Stimulated activated CD8-positive, alpha-beta memory T cell treated with anti-CD3 and anti-CD28 coated beads, Interleukin-12 subunit alpha, Interleukin-12 subunit beta, amount 100 ng/mL, for 4 hours (primary cell): Measurements from ENCODE around the gene MYLK.

Experiments
- DNase-seq: peaks from one replicate; pipeline ENCODE4 v3.0.0-alpha.2; 2020; ENCODE audit warnings: low read depth

MYLK gene

DNA sequence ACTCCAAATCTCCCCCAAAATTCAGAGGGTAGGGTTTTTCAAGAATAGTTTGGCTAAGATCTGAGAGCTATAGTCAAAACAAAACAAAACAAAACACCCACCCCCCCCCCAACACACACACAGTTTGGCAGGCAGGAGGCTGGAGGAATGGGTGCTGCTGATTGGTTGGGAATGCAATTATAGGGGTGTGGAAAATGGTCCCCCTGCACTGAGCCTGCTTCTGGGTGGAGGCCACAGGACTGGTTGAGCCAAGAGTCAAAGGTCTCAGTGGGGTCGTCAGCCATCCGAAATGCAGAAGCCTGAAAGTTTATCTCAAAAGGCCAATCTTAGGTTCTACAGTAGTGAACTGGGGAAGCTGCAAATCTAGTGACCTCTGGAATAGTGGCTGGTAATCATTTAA lies 296.7 kb downstream of the MYLK start:
- DNase-seq, result no peak

DNA sequence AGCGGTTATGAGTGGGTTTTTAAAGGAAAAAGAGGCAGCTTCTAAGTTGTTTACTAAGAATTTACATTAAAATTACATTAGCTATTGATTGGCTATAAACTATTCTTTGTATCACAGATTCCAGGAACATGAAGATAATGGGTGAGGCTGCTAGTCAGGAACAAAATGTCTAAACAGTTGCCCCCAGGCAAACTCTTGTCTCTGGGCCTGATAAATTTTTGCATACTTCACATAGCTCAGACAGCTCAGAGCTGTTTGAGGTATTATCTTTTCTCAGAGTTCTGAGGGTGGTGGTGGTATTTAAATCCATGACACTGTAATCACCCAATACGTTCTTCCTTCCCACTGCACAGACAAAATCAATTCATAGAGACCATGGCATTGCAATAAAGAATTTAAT lies 297.2 kb downstream of the MYLK start:
- no peak for DNase-seq

DNA sequence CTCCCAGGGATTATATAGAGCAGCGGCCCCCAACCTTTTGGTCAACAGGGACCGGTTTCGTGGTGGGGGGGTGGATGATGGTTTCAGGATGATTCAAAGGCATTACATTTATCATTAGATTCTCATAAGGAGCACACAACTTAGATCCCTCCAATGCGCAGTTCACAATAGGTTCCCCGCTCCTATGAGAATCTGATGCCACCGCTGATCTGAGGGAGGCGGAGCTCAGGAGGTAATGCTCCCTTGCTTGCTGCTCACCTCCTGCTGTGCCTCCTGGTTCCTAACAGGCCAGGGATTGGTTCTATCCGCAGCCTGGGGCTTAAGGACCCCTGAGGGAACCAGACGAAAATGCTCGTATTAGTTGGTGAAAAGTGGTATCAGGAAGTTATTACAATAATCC lies 298.0 kb downstream of the MYLK start:
- no peak for DNase-seq

DNA sequence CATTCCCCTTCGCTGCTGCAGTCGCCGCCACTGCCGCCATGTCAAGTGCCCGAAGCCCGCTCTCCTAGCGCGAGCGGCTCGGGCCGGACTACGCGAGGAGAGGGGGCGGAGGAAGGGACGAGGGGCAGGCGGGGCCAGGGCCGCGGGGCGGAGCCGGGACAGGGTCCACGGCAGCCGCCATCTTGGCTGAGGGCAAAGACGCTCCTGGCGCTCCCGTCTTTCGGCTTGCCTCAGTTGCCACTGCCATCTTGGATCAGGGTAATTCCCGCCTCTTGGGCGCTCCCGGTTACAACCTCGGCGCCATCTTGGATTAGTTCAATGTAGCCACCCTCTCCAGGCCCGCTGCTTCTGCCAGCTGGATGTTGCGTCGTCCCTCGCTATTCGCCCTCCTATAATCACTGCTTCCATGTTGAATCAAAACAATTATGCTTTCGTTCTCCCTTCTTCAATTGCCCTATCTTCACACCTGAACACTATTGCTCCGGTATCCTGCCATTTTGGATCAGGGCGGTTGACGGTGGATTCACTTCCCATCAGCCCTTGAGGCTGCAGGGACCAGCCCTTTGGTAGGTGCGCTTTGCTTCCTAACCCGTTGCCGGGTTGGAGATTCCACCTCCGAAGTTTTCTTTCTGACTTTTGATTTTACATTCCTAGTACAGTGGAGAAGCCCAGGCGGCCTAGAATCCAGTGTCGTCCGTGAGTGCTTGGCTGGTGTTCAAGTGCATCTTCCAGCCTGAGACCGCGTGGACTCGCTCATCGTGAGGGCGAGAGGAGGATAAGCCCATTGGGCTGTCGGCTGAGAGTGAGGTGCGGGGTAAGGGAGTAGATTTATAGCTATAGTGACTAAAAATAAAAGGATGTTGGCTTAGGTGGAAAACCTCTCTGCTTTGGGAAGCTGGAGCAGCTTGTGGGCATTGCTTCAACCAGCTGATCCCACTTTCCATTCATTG lies 298.9 kb downstream of the MYLK start, which contains the start of gene HACD2:
HACD2 (minus strand) TSS at position 66 of the 950 bp plus-strand sequence; CDS start at position 40, 26 bp downstream.
- DNase-seq, result peak; percentile 91

DNA sequence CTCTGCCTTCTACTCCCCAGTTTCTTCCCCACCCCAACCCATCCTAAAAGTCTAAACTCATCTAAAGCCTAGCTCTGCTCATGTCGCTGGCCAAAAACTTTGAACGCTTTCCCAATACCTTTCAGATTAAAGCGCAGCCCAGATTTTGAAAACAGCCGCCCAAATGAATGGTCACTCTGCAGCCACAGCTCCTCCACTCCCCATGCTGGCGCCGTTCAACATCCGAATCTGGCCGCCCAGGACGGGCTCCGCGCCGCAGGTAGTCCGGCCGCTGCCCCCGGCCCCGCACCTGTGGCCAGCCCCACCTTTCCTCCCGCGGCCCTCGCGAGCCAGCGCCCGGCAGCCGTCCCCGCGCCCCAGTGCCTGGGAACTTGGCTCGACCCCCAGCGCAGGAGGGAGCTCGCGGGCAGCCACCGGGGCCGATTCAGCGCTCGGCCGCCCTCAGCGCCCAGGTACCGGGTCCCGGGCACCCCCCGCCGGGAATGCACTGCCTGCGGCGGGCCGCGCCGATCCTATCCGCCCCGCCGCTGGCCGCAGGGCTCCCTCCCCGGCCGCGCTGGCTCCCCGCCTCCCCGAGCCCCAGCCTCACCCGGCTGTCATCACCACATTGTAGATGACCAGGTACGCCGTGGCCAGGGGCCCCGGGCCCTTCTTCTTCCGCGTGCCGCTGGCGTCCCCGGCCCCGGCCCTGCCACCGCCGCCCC lies 299.7 kb downstream of the MYLK start:
- DNase-seq, result no peak

DNA sequence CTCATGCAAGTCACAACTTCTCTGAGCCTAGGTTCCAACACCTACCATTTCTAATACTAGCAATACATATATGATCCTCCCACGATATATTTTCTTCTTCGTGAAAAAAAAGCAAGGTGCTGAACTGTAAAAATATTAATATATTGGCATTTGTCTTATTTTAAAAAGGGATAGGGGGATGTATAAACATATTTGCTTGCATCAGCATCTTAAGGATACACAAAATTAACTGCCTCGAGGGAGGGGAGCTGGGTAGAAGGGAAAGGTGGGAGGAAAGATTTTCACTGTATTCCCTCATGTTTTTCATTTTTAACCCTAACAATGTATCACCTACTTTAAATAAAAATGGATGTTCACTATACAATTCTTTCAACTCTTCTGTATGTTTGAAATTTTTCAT lies 300.6 kb downstream of the MYLK start:
- DNase-seq, result no peak

DNA sequence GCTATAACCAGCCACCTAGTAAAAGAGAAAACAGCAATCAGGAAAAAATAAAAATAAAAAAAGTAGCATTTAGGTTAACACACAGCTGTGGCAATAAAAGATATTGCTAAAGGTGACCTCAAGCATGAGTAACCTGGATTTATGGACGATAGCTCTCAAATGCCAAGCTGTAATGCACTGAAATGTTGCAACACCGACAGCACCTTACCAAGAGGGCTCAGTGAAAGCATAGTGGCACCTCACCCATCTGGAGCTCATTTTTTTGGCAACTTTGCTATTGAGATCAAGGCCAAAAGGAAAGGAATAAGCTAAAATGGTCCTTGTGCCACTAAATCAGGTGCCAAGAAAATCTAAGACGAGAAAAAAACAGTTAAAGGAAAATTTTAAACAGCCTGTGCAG lies 301.8 kb downstream of the MYLK start:
- no peak for DNase-seq

DNA sequence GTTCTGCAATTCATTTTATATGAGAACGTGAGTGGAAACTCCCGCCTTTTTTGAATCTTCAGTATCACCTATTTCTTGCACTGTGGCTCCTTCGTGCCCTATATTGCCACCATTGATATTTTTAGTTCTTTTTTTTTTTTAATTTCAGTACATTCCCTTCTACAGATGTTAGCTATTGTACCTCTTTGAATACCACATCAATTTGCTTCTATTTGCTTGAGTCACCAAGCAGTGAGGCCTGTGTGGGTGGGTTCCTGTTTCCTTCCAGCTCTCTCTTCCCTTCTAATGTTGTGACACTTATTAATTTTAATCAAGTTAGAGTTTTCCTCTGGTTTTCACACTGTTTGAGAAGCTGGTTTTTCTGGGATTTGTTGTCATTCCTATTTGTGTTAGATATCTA lies 308.0 kb downstream of the MYLK start:
- no peak for DNase-seq

DNA sequence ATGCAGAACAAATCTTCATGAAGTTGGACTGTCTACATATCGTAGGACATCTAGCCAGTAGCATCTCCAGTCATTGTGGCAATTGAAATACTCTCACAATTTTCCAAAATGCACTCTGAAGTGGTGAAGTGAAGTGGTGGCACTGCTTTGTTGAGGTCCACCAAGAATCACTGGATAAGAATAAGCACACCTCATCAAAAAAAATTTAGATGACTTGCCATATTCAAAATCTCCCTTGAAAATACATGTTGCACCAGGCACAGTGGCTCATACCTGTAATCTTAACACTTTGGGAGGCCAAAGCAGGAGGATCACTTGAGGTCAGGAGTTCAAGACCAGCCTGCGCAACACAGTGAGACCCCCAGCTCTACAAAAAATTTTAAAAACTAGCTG lies 312.2 kb downstream of the MYLK start:
- DNase-seq, result no peak

DNA sequence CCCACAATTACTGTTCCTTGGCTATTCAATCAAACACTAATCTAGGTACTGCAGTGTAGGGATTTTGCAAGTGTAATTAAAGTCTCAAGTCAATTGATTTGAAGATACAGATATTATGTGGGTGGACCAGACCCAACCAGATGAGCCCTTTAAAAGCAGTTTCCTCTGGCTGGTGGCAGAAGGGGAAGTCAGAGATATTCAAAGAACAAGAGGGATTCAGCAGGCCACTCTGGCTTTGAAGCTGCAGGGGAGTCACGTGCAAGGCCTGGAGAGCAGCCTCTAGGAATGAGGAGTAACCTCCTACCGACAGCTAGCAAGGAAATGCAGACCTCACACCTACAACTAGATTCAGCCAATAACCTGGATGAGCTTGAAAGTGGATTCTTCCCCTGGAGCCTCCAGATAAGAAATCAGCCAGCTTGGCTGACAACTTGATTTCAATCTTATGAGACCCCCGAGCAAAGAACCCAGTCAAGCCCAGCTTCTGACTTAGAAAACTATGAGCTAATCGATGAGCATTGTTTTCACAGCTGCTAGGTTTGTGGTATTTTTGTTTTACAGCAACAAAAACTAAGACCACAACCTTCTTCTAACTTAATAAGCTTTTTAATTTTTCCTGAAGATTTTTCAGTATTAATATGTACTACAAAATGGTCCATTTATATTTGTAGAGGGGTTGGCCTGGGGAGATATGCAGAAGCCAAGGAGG lies 312.7 kb downstream of the MYLK start:
- no peak for DNase-seq

DNA sequence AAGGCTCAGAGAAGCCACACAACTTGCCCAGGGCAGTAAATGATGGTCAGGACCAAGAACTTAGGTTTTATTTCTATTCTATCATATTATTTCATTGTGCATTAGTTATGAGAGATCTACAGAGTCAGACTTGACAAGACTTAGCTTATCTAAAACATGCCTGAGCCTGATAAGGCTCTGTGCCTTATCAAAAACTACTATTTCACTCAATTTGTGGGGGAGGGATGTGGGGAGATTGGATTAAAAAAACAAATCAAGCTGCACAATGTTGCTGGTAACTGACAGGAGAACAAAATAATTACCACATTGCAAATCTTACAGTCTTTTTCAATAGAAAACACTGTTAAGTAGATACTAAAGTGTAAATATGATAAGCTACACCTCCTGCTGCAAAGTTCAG lies 315.3 kb downstream of the MYLK start:
- DNase-seq, result no peak

DNA sequence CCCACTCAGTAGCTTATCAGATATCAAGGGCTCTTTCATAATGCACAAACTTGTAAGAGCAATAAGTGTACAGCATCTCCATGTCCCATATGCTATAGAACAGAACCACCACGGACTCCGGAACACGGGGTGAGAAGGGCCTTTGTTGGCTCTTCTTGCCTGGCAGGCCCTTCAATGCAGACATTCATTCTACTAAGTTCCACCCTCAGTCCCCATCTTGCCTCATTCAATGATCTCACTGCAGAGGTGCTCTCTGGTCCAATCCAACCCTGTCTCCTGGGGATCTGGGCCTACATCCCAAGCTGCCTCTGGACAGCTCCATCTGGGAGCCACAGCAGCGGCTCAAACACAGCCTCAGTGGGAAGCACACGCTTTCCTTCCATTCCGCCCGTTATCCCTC lies 316.1 kb downstream of the MYLK start:
- DNase-seq, result no peak

DNA sequence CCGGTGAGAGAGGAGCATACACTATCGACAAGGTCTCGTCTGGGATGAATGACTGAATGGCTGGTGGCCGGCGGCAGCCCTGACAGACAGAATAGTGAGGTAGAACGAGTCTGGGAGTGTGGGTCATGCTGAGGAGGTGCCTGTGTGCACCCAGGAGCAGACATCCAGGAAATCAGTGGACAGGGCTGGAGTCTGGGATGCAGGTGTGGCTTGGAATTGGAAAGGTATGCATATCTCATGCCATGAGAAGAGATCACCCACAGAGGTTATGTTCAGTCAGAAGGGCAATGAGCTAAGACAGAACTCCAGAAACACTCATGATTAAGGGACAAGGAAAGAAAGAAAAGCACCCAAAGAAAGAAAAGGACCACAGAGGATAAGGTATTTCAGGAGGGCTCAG lies 320.1 kb downstream of the MYLK start:
- DNase-seq, result no peak

DNA sequence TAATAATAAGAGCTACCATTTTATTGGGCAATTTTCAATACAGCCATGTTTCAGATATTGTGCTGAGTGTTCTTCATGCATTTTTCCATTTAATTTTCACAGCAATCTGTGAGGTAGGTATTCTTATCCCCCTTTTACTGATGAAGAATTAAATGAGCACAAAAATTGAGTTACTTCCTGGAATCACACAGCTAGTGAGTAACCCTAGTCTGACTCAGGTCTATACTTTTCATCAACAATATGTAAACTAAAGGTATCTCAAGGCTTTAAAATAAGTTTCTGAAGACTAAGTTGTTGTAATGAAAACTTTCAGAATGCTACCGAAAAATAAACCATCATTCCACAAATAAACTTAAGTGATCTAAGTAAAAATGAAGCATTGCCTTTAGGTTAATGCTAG lies 321.6 kb downstream of the MYLK start:
- DNase-seq, result no peak

DNA sequence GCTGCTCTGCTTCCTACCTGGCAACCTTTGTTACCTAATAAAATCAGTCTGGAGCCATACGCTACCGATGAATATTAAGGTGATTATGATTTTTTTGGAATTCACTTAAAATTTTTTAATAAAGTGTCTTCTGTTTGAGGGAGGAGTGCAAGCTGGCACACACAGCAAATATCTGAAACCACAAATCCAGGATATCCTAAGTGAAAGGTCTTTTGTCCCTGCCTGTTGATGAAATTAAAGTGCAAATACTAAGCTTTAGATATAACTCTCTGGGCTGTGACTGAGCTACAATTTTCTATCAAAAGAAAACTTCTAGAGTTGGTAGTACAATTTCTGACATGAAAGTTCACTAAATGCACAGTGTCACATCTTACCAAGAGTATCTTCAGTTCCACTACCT lies 322.9 kb downstream of the MYLK start:
- DNase-seq, result no peak
